Uterus (tissue), 2 donors: ENCODE measurements around the gene CXorf51A.

Source experiments
- CTCF ChIP-seq, 4 experiments: fragments of 200-600 bp in 2 of 4; fragments of 450-650 bp in 2 of 4; sonication (generic) in 2 of 4; IDR thresholded peaks; one replicate each; pipeline ENCODE4 v1.5.1; 2016 to 2019; ENCODE audit warnings: antibody characterized with exemption in 4 of 4, mild to moderate bottlenecking in 2 of 4, moderate library complexity in 1 of 4
- POLR2A ChIP-seq, 2 donors: fragments of 450-650 bp; IDR thresholded peaks; one replicate each; pipeline ENCODE4 v1.6.1; 2016; ENCODE audit warnings: antibody characterized with exemption in 2 of 2, mild to moderate bottlenecking in 1 of 2, moderate library complexity in 1 of 2

- no peak for TF ChIP-seq CTCF (IDR thresholded peaks at IDR 0.05)
- no peak for TF ChIP-seq POLR2A (IDR thresholded peaks at IDR 0.05)
These were observed 39.7 kb upstream of the CXorf51A start for GRCh38 chrX:146854281-146854680.
